GM10248 (cell line): Measurements from ENCODE around the gene LMTK2.

Experiments used
- CTCF ChIA-PET: fragments of 300-600 bp; sonication (Branson Sonifier 250); formaldehyde crosslinking; extraction: SDS; loops from one replicate; lab custom pipeline; 2021; ENCODE audit warnings: antibody characterized with exemption; lab: Yijun Ruan, JAX
- POLR2A ChIA-PET: fragments of 350-650 bp; sonication (Branson Sonifier 250); formaldehyde crosslinking; extraction: SDS; loops from one replicate; lab custom pipeline; 2020; ENCODE audit warnings: antibody characterized with exemption; lab: Yijun Ruan, JAX
- DNase-seq: peaks from one replicate; pipeline ENCODE4 v3.0.0; 2012; ENCODE audit errors: extremely low spot score
- TF ChIP-seq, protein P1 (sequence below): IDR thresholded peaks from 2 replicates; pipeline ENCODE4 v1.5.1; 2012; ENCODE audit warnings: mild to moderate bottlenecking, low read depth; ENCODE audit errors: extremely low read depth, missing control alignments, control extremely low read depth

The LMTK2 gene

DNA sequence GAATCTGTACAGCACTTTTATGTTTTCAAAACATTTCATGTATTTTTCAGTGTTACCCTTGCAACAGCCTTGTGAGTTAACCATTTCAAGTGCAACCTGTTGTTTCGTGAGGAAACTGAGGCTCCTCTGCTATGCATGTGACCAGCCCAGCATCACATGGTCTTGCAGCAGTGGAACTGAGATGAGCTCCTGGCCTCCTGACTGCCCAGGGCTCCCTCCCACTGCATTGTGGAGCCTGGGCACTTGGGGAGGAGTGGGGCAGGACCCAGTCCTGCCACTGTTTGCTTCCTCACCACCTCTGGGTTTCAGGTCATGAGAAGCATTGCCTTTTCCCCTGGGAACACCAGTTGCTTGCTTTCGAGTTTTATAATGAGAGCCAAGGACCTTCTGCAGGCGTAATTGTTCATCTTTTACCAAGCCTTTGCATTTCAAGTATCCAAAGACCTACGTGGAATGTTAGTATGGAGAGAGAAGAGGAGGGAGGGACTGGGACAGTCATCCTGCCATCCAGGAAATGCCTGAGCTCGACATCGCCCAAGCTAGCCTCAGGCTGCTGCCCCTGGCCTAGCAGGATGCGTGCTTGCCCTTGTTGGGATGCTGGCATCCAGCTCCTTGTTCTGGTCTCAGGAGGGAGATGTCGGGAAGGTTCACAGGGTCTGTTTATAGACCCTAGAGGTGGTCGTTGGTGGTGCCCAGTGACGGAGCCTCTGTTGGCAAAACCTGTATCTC, 72.3 kb downstream of the LMTK2 start:
- POLR2A ChIA-PET: no interaction called here

DNA sequence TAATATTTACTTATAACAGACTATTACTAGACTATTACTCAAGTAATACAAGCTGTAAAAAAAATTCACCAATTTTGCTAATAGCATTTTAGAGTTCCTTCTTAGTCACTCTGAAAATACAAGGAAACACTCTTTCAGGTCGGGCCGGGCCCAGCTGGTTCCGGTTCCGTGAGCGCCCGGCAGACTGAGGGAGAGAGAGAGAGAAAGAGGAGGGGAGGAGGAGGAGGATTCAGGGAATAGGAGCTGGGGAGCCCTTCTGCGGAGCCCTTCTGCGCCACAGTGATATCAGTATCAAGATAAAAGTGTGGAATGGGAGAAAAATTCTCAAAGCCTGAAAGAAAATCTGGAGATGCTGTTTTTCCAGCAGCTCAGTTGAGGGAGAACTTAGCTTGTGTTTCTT, 74.1 kb downstream of the LMTK2 start:
- TF ChIP-seq, protein P1, sequence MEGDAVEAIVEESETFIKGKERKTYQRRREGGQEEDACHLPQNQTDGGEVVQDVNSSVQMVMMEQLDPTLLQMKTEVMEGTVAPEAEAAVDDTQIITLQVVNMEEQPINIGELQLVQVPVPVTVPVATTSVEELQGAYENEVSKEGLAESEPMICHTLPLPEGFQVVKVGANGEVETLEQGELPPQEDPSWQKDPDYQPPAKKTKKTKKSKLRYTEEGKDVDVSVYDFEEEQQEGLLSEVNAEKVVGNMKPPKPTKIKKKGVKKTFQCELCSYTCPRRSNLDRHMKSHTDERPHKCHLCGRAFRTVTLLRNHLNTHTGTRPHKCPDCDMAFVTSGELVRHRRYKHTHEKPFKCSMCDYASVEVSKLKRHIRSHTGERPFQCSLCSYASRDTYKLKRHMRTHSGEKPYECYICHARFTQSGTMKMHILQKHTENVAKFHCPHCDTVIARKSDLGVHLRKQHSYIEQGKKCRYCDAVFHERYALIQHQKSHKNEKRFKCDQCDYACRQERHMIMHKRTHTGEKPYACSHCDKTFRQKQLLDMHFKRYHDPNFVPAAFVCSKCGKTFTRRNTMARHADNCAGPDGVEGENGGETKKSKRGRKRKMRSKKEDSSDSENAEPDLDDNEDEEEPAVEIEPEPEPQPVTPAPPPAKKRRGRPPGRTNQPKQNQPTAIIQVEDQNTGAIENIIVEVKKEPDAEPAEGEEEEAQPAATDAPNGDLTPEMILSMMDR: no peak
- CTCF ChIA-PET: interaction anchor here (1.7 to 8.5 kb wide), 2 partner anchors 13 to 159 kb away, joined by 5 to 77 read pairs; no protein-coding TSS in a partner anchor
- no peak for DNase-seq
- POLR2A ChIA-PET: interaction anchor here (0.6 kb wide), 1 partner anchor 178 kb away, joined by 3 read pairs; no protein-coding TSS in a partner anchor

More for the DNA sequence above, 72.3 kb downstream of the LMTK2 start:
- no peak for DNase-seq
- TF ChIP-seq, protein P1: no peak
- CTCF ChIA-PET: interaction anchor here (8.5 kb wide), 1 partner anchor 12 kb away, joined by 77 read pairs; no protein-coding TSS in a partner anchor

DNA sequence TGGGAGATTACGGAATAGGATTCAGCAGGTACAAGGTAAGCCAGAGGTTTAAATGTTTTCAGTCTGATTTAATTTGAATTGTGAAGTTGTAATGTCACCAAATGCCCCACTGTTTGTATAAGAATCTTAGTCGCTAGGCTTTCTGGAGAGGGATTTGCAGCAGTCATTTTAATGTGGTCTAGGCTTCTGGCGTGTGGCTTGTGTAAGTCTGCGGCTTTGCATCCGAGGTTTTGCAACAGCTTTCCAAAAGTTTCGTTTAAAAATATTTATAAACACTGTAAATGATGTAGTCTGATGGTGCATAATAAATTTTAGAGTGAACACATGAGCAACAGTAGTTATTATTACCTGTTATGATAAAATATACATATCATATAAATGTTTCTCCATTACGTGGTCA, 78.4 kb downstream of the LMTK2 start:
- POLR2A ChIA-PET: no interaction called here
- TF ChIP-seq, protein P1: no peak
- DNase-seq: no peak
- CTCF ChIA-PET: interaction anchor here (1.6 to 1.7 kb wide), 2 partner anchors 9 to 16 kb away, joined by 3 to 7 read pairs; no protein-coding TSS in a partner anchor

DNA sequence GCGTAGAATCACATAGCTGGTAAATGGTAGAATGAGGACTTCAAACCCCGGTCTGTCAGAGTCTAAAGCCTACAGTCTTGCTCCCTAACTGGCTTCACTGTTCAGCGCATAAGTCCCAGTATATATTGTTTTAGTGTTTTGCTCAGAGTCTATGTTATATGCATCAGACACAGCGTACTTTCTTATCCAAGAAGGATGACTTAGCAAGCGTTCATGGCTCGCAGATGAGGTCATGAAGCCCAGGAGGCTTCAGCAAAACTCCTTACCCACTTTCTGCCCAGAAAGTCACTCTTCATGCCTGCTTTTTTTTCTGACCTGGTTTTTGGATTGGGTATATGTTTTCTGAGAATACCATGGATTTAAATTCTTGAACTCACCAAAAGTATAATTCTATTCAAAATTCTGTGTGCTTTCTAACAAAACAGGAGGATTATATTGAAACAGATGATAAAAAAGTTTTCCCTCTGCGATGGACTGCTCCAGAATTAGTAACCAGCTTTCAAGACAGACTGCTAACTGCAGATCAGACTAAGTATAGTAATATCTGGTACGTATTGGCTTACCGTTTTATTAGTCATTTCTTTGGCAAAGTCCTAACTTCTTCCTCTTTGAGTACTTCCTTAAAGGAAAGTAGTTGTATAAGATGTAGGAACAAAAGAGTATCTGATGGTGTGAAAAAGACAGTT, 79.9 kb downstream of the LMTK2 start:
- CTCF ChIA-PET: interaction anchor here (1.6 to 1.7 kb wide), 3 partner anchors 10 to 18 kb away, joined by 3 to 7 read pairs (median 5); no protein-coding TSS in a partner anchor
- TF ChIP-seq, protein P1: no peak
- no peak for DNase-seq
- POLR2A ChIA-PET: no interaction called here

DNA sequence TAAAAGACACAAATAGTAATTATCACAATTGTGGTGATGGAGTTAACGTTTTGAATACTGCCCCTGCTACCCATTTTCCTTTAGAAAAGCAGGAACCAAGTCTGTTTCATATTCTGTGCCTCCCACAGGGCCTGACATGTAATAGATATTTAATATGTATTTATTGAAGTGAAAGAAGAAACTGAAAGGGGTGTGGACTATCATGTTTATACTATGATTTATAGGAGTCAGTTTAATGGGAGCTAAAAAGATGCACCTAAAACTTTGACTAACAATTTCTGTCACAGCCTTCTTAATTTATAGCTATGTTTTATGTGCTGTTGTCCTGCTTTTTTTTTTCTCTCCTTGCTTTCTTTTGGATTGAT, 80.5 kb downstream of the LMTK2 start:
- TF ChIP-seq, protein P1: no peak
- CTCF ChIA-PET: interaction anchor here (1.7 kb wide), 1 partner anchor 19 kb away, joined by 5 read pairs; no protein-coding TSS in a partner anchor
- no peak for DNase-seq
- POLR2A ChIA-PET: no interaction called here

DNA sequence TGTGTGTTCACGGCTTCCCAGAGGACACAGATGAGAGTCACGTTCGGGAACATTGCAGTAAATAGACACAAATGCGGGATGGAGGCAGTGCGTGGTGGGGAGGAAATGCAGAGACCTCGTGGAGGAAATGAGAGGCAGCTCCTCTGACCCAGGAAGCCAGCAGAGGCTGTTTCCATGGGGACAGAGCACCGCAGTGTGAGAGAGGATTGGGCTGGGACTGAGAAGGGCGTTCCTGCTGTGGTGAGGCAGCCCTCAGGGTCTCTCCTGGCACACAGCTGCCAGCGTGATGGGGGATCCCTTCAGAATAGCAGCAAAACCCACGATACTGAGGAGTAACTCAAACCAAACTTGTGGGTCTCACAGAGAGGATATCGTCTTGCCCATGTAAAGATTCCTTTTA, 82.9 kb downstream of the LMTK2 start:
- CTCF ChIA-PET: interaction anchor here (1.1 to 2.0 kb wide), 3 partner anchors 13 to 24 kb away, joined by 3 to 5 read pairs (median 3); no protein-coding TSS in a partner anchor
- DNase-seq: no peak
- TF ChIP-seq, protein P1: no peak
- POLR2A ChIA-PET: no interaction called here
